Activated CD8-positive, alpha-beta T cell treated with anti-CD3 and anti-CD28 coated beads for 36 hours (primary cell): ENCODE measurements around the gene ACER2. TPM values are rescaled to one million over a fixed set of nuclear protein-coding genes. Genes with fewer than 3 reads are reported as not detected.

Experiments used
- ATAC-seq: fragments of 200-7000 bp; cut with Tn5 transposase; one replicate; pipeline ENCODE4 v1.10.0; 2021; ENCODE audit warnings: mild to moderate bottlenecking, moderate library complexity
- CTCF ChIA-PET: fragments of 350-600 bp; sonication (Branson Sonifier 250); formaldehyde crosslinking; loops from one replicate; lab custom pipeline; 2021; ENCODE audit warnings: antibody characterized with exemption; lab: Charles Lee
- POLR2A ChIA-PET: fragments of 350-600 bp; sonication (Branson Sonifier 250); formaldehyde crosslinking; loops from one replicate; lab custom pipeline; 2021; ENCODE audit warnings: antibody characterized with exemption; lab: Charles Lee
- DNase-seq: peaks from one replicate; pipeline ENCODE4 v3.0.0-alpha.2; 2020
- H3K27ac Mint-ChIP-seq: one replicate; pipeline ENCODE4 v1.8.0; 2021; ENCODE audit warnings: mild to moderate bottlenecking, mixed read lengths
- H3K27me3 Mint-ChIP-seq: one replicate; pipeline ENCODE4 v1.8.0; 2021; ENCODE audit warnings: mixed read lengths
- H3K36me3 Mint-ChIP-seq: one replicate; pipeline ENCODE4 v1.8.0; 2021; ENCODE audit warnings: low read depth, mixed read lengths
- H3K4me1 Mint-ChIP-seq: one replicate; pipeline ENCODE4 v1.8.0; 2021; ENCODE audit warnings: low read depth, mixed read lengths
- H3K4me3 Mint-ChIP-seq: one replicate; pipeline ENCODE4 v1.8.0; 2021; ENCODE audit warnings: mild to moderate bottlenecking, moderate library complexity, mixed read lengths
- H3K9me3 Mint-ChIP-seq: one replicate; pipeline ENCODE4 v1.8.0; 2021; ENCODE audit warnings: mixed read lengths
- CTCF ChIP-seq: fragments of 200-600 bp; IDR thresholded peaks from one replicate; pipeline ENCODE4 v1.8.0; 2022; ENCODE audit warnings: antibody characterized with exemption, mild to moderate bottlenecking
- intact Hi-C: fragments of 100-400 bp; cut with micrococcal nuclease; formaldehyde crosslinking; loops from one replicate; pipeline ENCODE4 v1.10.0; 2022
- total RNA-seq, 2 experiments: library from RNA; stranded (reverse); gene quantifications; one replicate each; pipeline ENCODE4 v1.2.3, GENCODE V29; 2021

Gene ACER2
- total RNA-seq, 2 experiments from 2014 or later = 1.2 to 1.4 TPM

DNA sequence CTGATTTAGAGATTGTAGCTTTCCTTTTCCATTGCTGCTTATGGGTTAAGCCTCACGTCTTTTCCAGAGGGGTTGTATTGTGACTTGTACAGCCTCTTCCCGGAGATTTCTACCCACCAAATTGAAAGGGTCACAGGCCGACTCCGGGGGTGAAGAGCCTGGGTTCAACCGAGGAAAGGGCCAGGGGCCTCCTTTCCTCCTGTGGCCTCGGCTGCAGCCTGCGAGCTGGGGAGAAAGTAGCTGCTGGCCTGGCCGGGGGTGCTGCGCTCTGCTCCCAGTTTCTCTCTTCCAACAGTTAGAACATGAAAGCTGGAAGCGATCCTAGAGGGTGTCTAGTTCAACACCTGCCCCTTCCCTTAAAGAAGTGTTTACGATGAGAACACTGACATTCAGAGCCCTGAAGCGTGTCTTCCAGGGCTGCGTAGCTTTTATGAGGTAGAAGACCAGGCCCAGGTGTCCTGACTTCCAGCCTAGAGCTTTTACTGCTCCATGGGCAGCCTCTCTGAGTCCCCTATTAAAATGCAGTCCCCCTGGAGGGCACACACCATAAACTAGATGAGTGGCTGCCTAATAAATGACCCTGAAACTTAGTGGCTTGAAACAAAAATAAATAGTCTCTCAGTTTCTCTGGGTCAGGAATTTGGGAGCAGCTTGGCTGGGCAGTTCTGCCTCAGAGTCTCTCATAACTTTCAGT, 56.9 kb downstream of the ACER2 start:
- H3K4me3 Mint-ChIP-seq = no peak overlapping the region
- no peaks in the 10 kb centered on the region for H3K9me3 Mint-ChIP-seq
- no peaks in the 10 kb centered on the region for H3K27me3 Mint-ChIP-seq
- intact Hi-C loops = no loop called here
- no peak overlapping the region for H3K27ac Mint-ChIP-seq
- DNase-seq (no peak), ATAC-seq (no peak)
- no peaks in the 10 kb centered on the region for H3K36me3 Mint-ChIP-seq
- no peak for TF ChIP-seq CTCF
- POLR2A ChIA-PET = interaction anchor here (0.9 to 2.6 kb wide), 4 partner anchors 10 to 264 kb away, joined by 3 to 8 read pairs (median 3); partner anchors contain the start of gene RPS6
- H3K4me1 Mint-ChIP-seq = peaks cover 6% of the 10 kb centered on the region
- CTCF ChIA-PET = interaction anchor here (0.6 to 5.9 kb wide), 101 partner anchors 7 to 1646 kb away, joined by 3 to 104 read pairs (median 5); partner anchors contain the start of genes ACER2, RPS6 and RRAGA

DNA sequence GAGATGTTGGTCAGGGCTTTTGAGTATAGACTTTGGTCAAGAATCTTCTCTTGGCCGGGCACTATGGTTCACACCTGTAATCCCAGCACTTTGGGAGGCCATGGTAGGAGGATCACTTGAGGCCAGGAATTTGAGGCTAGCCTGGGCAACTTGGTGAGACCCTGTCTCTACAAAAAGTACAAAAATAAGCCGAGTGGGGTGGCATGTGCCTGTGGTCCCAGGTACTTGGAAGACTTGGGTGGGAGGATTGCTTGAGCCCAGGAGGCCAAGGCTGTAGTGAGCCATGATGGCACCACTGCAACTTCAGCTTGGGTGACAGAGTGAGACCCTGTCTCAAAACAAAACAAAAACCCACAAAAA, 57.5 kb downstream of the ACER2 start:
- TF ChIP-seq CTCF = no peak
- H3K27me3 Mint-ChIP-seq = no peaks in the 10 kb centered on the region
- no peak overlapping the region for H3K27ac Mint-ChIP-seq
- ChIA-PET CTCF (interaction anchor here (0.7 to 5.9 kb wide), 9 partner anchors 10 to 1475 kb away, joined by 3 to 104 read pairs (median 6); no protein-coding TSS in a partner anchor), POLR2A (interaction anchor here (2.6 kb wide), 1 partner anchor 86 kb away, joined by 8 read pairs; the partner anchor contains the start of gene RPS6)
- no peaks in the 10 kb centered on the region for H3K36me3 Mint-ChIP-seq
- ATAC-seq (no peak), DNase-seq (no peak)
- no peaks in the 10 kb centered on the region for H3K9me3 Mint-ChIP-seq
- no peak overlapping the region for H3K4me3 Mint-ChIP-seq
- peaks cover 6% of the 10 kb centered on the region for H3K4me1 Mint-ChIP-seq
- intact Hi-C loops = no loop called here

GRCh38 chr9:19469271-19469670, 60.5 kb downstream of the ACER2 start:
- ChIA-PET POLR2A (no interaction called here), CTCF (no interaction called here)
- no peaks in the 10 kb centered on the region for H3K9me3 Mint-ChIP-seq
- no peaks in the 10 kb centered on the region for H3K36me3 Mint-ChIP-seq
- no peak overlapping the region for H3K27ac Mint-ChIP-seq
- no peak overlapping the region for H3K4me3 Mint-ChIP-seq
- DNase-seq (no peak), ATAC-seq (no peak)
- H3K4me1 Mint-ChIP-seq = peaks cover 16% of the 10 kb centered on the region
- H3K27me3 Mint-ChIP-seq = no peaks in the 10 kb centered on the region
- no peak for TF ChIP-seq CTCF
- intact Hi-C loops = no loop called here

GRCh38 chr9:19470567-19470966, 61.8 kb downstream of the ACER2 start:
- POLR2A ChIA-PET = no interaction called here
- H3K4me3 Mint-ChIP-seq = no peak overlapping the region
- DNase-seq (no peak), ATAC-seq (no peak)
- intact Hi-C loops = no loop called here
- no peaks in the 10 kb centered on the region for H3K9me3 Mint-ChIP-seq
- CTCF ChIA-PET = interaction anchor here (1.1 to 1.9 kb wide), 9 partner anchors 9 to 1470 kb away, joined by 3 to 5 read pairs (median 4); no protein-coding TSS in a partner anchor
- H3K27ac Mint-ChIP-seq = no peak overlapping the region
- no peaks in the 10 kb centered on the region for H3K36me3 Mint-ChIP-seq
- H3K27me3 Mint-ChIP-seq = no peaks in the 10 kb centered on the region
- no peak for TF ChIP-seq CTCF
- H3K4me1 Mint-ChIP-seq = peaks cover 13% of the 10 kb centered on the region

DNA sequence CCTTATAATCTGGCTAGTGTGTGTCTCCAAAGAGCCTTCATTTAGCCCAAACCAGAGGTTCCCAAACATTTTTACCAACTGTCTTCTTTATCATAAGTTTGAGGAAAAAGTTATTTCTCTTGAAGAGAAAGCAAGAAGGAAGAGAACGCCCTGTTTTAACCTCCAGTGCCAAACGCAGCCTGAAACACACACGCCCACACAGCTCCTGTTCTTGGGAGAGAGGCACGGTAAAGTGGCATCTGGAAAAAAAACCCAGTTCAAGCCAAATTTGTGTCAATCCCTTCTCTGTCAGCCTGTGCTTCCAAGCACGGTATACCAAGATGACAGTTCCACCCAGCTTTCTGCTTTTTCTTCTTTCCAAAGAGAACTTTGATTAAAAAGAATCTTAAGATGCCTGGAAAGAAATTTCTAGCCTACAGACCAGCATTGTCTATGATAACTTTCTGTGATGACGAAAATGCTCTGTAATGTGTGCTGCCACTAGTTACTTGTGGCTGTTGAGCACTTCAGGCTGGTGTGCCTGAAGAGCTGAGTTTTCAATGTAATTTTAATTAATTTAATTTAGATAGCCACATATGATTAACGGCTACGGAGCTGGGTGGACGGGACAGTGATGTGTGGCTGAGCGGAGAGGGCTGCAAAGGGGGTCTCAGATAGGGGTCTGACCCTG, 62.3 kb downstream of the ACER2 start:
- Mint-ChIP-seq H3K27me3 (no peaks in the 10 kb centered on the region), H3K4me3 (no peak overlapping the region), H3K36me3 (no peaks in the 10 kb centered on the region), H3K27ac (no peak overlapping the region), H3K4me1 (peaks cover 13% of the 10 kb centered on the region), H3K9me3 (no peaks in the 10 kb centered on the region)
- ChIA-PET POLR2A (no interaction called here), CTCF (interaction anchor here (0.6 to 1.9 kb wide), 11 partner anchors 9 to 1470 kb away, joined by 3 to 5 read pairs (median 3); no protein-coding TSS in a partner anchor)
- intact Hi-C loops = no loop called here
- DNase-seq (no peak), ATAC-seq (no peak)
- TF ChIP-seq CTCF = no peak
